GM23338 (cell line): Measurements from ENCODE around the gene AQP5.

Source experiments
- CREB1 ChIP-seq: fragments of 250-450 bp; sonication (Bioruptor Pico); IDR thresholded peaks from 2 replicates; pipeline ENCODE4 v1.5.0; 2020; ENCODE audit warnings: low read depth, mild to moderate bottlenecking, moderate library complexity
- CTCF ChIP-seq, 2 experiments: fragments of 200-600 bp in 1 of 2; sonication (generic) in 1 of 2; conservative IDR thresholded peaks; 2 replicates each; pipeline versions ENCODE4 v1.5.1 to v1.6.1; 2016 to 2017; ENCODE audit warnings: antibody characterized with exemption in 2 of 2, low read depth in 2 of 2, mild to moderate bottlenecking in 2 of 2, moderate library complexity in 1 of 2
- EZH2 ChIP-seq: fragments of 200-600 bp; sonication (generic); IDR thresholded peaks from one replicate; pipeline ENCODE4 v1.8.0; 2017; ENCODE audit warnings: antibody characterized with exemption, mild to moderate bottlenecking, low read depth; ENCODE audit not compliant: unreplicated experiment
- JUNB ChIP-seq: IDR thresholded peaks from one replicate; pipeline ENCODE4 v1.6.1; 2016; ENCODE audit warnings: antibody characterized with exemption; ENCODE audit not compliant: unreplicated experiment
- NANOG ChIP-seq: IDR thresholded peaks from 2 replicates; pipeline ENCODE4 v1.6.1; 2016; ENCODE audit warnings: antibody characterized with exemption, borderline replicate concordance
- POLR2AphosphoS5 ChIP-seq: IDR thresholded peaks from 2 replicates; pipeline ENCODE4 v1.6.1; 2016; ENCODE audit warnings: antibody characterized with exemption, low read depth
- REST ChIP-seq: IDR thresholded peaks from one replicate; pipeline ENCODE4 v1.6.1; 2018; ENCODE audit warnings: antibody characterized with exemption; ENCODE audit not compliant: unreplicated experiment
- ZNF114 ChIP-seq: fragments of 250-450 bp; sonication (Bioruptor Pico); IDR thresholded peaks from 2 replicates; pipeline ENCODE4 v1.5.0; 2020; ENCODE audit warnings: mild to moderate bottlenecking, moderate library complexity
- ZNF462 ChIP-seq: fragments of 250-450 bp; sonication (Bioruptor Pico); IDR thresholded peaks from 2 replicates; pipeline ENCODE4 v1.5.0; 2020; ENCODE audit warnings: mild to moderate bottlenecking, moderate library complexity

GRCh38 chr12:49942512-49942893, 19.2 kb upstream of the AQP5 start:
- TF ChIP-seq POLR2AphosphoS5 = no peak
- no peak for TF ChIP-seq EZH2
- no peak for TF ChIP-seq REST
- no peak for TF ChIP-seq CTCF (conservative IDR thresholded peaks at IDR 0.05; ENCODE audit: low read depth in 2 of 2)
- no peak for TF ChIP-seq NANOG
- TF ChIP-seq ZNF114 (CRISPR knock-in tag) = no peak
- no peak for TF ChIP-seq CREB1 (CRISPR knock-in tag)
- TF ChIP-seq JUNB = no peak
- TF ChIP-seq ZNF462 (CRISPR knock-in tag) = no peak
